CD1c-positive myeloid dendritic cell (primary cell): ENCODE measurements around the gene SSBP1.
"Not testable (repeated sequence)": the region's sequence is repeated elsewhere in the genome, so short reads cannot be mapped to it uniquely, and the experiment has no call there.

Experiments used
- DNase-seq: peaks from one replicate; pipeline ENCODE4 v3.0.0-alpha.2; 2016; ENCODE audit errors: extremely low spot score

Gene SSBP1

GRCh38 chr7:141709318-141709717 lies 28.8 kb upstream of the SSBP1 start:
- DNase-seq: no peak

- no peak for DNase-seq
These were observed 28.4 kb upstream of the SSBP1 start for GRCh38 chr7:141709749-141710148.

- DNase-seq: no peak
These were observed 27.9 kb upstream of the SSBP1 start for GRCh38 chr7:141710301-141710700.

GRCh38 chr7:141712603-141713255 lies 25.4 kb upstream of the SSBP1 start:
- DNase-seq: no peak

GRCh38 chr7:141713890-141714289 lies 24.3 kb upstream of the SSBP1 start:
- DNase-seq: no peak

GRCh38 chr7:141714571-141714970 lies 23.6 kb upstream of the SSBP1 start:
- no peak for DNase-seq

GRCh38 chr7:141715018-141715417 lies 23.1 kb upstream of the SSBP1 start:
- no peak for DNase-seq

- DNase-seq: no peak
These were observed 22.1 kb upstream of the SSBP1 start for GRCh38 chr7:141715794-141716689.

- DNase-seq: no peak
These were observed 20.7 kb upstream of the SSBP1 start for GRCh38 chr7:141717450-141717849.

GRCh38 chr7:141722529-141722928 lies 15.6 kb upstream of the SSBP1 start:
- DNase-seq: no peak

- no peak for DNase-seq
These were observed 9.1 kb upstream of the SSBP1 start for GRCh38 chr7:141729020-141729419.

GRCh38 chr7:141731476-141732149 lies 6.5 kb upstream of the SSBP1 start:
- no peak for DNase-seq

- DNase-seq: no peak
These were observed 881 bp upstream of the SSBP1 start for GRCh38 chr7:141737118-141737835.

- no peak for DNase-seq
These were observed 445 bp downstream of the SSBP1 start for GRCh38 chr7:141738592-141739013.

- no peak for DNase-seq
These were observed 1.1 kb downstream of the SSBP1 start for GRCh38 chr7:141739250-141739649.

- DNase-seq: no peak
These were observed 4.1 kb downstream of the SSBP1 start for GRCh38 chr7:141742229-141742628.

- DNase-seq: no peak
These were observed 6.0 kb downstream of the SSBP1 start for GRCh38 chr7:141744131-141744530.

- DNase-seq: no peak
These were observed 10.2 kb downstream of the SSBP1 start for GRCh38 chr7:141748396-141748795.

GRCh38 chr7:141751904-141752303 lies 13.7 kb downstream of the SSBP1 start:
- not testable (repeated sequence) for DNase-seq

GRCh38 chr7:141752634-141753033 lies 14.5 kb downstream of the SSBP1 start:
- no peak for DNase-seq

GRCh38 chr7:141754939-141755338 lies 16.8 kb downstream of the SSBP1 start:
- DNase-seq: peak; percentile 44

- DNase-seq: no peak
These were observed 25.6 kb downstream of the SSBP1 start, which contains the start of gene TAS2R3 for GRCh38 chr7:141763797-141764196. TSS of gene TAS2R3 (plus strand) at chr7:141764097. CDS start at chr7:141764159, 62 bp downstream.
